HG03139 (cell line): Measurements from ENCODE around the gene FOXO3.

Source experiments
- ATAC-seq: cut with Tn5 transposase; IDR thresholded peaks from one replicate; pipeline ENCODE4 v1.9.1; 2021; ENCODE audit not compliant: unreplicated experiment

FOXO3 gene

DNA sequence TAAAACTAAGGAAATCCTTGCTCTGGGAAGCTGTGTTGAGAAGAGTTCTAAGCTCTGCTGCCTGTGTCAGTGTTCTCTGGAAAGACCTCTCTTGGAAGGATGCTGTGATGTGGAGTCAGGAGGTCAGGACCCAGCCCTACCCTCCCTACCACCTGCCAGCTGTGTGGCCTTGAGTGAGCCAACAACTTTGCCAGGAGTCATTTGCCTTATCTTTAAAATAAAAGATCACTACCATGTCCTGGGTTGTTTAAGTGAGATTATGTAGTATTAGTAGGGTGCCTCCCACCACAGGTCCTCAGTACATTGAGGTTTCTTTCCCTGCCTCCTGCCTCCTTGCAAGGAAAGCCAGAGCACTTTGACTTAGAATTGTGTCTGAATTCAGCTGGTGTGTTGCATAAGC lies 64.9 kb downstream of the FOXO3 start:
- no peak for ATAC-seq

DNA sequence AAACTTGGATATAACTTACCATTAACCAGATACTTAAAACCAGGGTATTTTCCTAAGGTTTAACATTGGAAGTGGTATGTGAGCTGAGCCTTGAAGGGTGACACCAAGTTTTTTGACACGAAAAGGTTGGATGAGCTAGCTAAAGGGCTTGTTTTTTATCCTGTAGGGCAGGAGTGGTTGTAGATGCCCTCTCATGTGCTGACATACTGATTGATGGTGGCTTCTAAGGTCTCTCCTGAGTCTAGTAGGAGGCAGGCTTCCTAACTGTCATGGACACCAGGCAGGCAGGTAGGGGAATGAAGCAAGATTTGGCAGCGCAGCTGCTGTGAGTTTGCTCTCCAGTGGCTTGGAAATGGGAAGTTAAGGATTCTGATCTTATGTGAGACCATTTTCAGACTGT lies 66.1 kb downstream of the FOXO3 start:
- no peak for ATAC-seq

DNA sequence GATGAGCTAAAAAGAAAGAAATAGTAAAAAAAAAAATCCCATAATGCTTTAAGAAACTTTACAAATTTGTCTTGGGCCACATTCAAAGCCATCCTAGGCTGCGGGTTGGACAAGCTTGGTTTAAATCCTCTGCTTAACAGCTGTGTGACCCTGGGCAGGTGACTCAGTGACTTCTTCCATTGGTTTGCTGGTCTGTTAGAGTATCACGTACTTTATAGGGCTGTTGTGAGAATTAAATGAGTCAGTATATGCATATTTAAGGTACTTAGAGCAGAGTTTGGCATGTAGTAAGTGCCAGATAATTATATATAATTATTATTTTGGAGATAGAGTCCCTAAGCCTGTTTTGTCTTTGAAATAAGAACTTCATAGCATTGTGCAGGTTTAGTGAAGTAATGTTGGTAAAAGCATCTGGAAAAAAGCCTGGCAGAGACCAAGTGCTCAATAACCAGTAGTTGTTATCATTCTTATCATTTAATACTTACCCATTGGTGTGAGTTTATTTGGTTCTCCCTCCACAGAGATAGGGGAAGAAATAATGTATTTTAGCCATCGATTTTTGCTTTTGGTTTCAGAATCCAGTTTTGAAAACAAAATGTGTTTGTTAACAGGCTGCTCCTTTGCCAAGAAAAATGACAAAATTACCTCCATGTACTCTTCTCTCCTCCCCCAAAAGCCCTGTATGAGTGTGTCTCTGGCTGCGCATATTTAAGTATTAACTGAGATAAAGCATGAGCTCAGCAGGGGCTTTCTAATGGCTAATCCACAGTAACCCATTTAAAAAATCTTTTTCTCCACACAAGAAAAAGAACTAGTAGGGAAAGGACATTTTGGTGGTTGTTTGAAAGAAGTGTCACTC lies 67.2 kb downstream of the FOXO3 start:
- no peak for ATAC-seq

DNA sequence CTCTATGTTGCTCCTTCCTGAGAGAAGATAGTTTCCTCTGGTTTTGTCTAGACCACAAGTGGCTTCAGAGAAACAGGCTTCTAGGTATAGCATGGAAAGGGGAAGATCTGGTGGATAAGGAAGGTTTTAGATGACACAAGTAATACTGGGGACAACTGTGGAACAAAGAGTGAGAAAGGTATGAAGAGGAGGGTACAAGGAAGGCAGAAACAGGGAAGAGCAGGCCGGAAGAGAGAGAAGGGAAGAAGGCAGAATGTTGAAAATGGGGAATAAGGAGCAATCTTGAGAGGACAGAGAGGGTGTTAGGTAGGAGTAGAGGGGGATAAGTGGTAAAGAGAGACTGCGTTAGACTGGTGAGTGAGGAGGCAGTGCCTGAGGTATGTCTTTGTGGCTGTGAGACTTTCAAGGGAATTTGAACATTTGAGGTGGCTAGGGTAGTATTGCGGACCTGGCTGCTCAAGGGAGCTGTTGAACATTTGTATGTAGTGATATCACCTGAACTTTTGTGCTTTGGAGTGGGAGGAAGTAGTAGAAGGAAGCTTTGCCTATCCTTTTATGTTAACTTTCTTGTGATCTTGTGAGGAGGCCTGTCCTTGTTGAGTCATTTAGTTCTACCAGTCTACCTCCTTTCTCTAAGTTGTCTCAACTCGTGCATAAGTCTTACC lies 69.5 kb downstream of the FOXO3 start:
- ATAC-seq, result no peak

DNA sequence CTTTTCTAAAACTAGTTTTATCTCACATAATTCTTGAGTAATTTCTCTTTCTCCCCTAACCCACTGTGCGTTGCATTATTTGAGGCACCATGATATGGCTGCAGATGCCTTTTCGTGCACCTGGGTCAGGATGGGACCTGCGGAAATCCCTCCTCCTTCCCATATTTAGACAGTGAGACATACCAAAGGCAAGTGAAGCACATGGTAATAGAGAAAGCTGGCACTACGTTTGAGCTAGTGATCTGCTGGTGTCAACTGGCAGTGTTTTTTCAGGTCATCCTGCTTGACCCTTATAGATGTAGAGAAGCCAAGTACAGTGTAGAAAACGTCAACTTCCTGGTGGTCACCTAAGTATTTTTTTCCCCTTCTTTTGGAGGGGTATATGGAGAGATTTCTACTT lies 71.7 kb downstream of the FOXO3 start:
- no peak for ATAC-seq

DNA sequence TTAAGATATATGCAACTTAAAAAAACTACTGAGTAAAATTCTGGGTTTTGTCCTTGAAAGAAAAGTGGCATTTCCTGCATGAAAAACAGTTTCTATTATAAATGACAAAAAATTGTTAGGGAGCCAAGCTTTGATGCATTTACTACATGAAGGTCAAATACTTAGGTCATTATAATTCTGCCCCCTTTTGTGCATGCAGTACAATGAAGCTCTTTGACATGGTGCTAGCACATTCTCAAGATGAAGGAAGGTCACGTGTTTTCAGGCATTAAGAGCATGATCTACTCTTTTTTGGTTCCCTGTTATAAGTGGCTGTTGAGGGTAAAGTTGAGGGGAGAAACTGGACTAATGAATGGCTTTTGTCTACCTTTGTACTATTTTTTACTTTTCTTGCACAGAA lies 72.7 kb downstream of the FOXO3 start:
- ATAC-seq, result no peak

DNA sequence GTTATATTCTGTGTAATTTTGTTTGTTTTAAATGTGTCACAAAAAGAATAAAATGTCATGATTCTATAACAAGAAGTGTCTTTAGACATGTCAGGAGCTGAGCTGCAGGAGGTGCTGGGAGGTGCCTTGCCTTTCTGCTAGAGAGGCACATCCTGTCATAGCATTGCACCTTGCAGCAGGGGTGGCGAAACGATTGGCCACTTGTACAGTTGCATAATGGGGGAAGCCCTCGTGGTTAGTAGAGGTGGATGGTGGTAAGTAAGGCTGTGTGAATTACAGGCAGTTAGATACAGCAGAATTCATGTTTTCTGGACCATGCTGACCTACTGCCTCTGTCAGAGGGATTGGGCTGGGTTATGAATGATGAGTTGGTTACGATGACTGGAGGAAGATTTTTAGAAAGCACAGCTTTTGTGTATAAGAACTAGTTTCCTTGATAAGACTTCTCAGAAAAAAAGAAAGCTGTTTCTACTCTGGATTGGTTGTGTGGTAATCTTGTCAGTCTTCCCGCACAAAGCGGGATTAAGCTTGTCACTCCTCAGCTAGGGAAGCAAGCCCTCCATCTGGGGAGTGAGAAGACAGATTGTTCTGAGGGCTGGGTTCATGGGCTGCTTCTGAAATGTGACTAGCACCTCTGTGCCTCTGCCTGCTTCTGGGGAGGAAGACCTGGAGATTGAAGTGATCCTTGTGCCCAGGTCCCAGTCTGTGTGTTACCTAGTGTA lies 74.9 kb downstream of the FOXO3 start:
- ATAC-seq, result no peak

DNA sequence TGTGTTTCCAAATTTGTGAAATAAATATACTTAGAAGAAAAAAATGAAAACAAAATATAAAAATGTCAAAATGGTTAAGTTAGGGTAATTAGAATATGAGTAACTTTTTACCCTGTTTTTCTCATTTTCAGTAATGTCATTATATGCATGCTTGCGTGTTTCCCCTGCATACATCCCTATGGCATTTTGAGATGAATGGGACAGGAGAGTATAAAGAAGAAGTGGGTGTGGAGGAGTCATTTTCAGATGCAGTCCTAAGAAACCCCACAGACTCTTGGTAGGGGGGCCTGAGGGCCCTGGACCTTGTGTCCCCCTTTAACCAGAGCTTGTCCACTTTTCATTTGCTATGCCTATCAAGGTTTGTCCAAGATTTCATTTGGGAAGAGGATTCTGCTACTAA lies 77.2 kb downstream of the FOXO3 start:
- ATAC-seq, result no peak

DNA sequence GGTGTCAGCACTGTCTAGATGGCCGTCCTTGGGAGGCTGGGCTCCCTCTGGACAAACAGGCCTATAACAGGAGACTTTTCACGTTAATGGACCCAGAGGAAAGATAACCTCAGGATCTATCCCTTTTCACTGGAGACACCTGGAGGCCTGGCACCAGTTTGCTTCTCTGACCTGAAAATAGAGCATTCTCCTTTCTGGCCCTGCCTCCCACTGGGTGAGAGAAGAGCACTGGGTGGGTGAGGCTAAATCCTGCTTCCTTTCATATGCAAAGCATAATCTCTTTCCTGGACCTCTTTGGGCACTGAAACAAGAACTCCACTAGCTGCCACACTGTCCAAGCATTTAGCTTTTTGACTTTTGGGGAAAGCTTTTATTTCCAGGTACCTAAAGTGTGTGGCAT lies 78.3 kb downstream of the FOXO3 start:
- ATAC-seq, result no peak

DNA sequence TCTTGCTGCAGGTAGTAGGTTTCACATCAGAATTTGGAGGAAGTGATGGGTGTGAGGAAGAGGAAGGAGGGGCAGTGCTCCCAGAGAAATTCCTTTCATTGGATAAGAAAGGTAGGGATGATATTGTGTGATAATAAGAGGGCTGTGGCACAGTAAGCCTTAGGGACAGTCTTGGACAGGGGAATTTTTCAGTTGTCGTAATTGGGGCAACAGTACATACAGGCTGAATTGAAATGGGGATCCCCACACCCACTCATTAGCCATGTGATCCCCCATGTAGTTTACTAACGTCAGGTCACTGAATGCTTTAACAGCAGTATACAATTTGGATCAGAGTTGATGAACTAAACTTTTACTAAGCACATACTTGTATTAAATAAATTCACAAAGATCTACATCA lies 79.4 kb downstream of the FOXO3 start:
- ATAC-seq, result no peak

DNA sequence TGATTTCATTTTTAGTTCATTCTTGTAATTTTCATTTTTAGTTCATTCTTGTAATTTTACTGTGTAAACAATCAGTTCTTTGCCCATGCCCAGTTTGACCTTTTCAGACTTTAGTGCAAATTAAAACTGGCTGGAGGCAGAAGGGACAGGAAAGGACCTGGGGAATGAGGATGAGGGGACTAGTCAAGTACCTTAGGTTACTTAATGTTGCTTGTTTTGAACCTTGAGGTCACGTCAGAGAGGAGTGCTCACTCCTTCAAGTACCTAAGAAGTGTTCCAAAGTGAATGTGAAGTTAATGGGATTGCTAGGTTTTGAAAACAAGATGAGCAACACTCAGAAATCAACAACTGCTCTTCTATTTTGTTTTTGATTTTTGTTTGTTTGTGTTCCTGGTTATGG lies 82.5 kb downstream of the FOXO3 start:
- ATAC-seq, result no peak

DNA sequence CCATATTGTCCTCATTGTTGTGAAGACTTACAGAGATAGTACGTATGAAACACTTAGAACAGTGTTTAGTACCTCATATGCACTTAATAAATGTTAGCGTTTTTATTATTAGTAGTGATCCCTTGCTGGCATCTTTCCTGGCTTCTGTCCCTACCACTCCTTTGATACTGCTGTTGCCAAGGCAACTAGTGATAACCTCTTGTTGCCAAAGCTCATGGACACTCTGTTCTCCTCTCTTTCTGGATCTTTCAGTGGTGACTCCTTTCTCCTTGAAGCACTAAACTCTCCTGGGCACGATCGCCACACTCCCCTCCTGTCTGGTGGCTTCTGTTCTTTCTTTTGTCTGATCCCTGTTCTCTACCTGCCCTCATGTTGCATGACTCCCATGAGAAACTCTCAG lies 83.5 kb downstream of the FOXO3 start:
- ATAC-seq, result no peak

DNA sequence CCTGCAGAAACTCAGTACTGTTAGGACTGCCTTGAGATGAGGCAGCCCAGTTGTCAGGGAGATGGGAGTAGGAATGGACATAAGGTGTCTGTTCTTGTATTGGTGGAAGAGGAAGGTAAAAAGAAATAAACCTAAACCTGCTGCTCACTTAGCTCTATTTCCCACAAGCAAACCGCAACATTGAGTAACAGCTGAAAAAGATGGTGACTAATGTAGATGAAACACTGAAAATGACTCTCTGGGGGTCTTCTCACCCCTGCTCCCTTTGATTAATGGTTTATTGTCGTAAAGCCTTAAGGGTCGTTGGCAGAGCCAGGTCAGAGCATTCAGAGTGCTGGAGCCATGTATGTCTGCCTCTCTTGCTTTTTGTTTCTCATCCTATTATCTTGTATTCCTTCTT lies 87.5 kb downstream of the FOXO3 start:
- no peak for ATAC-seq

DNA sequence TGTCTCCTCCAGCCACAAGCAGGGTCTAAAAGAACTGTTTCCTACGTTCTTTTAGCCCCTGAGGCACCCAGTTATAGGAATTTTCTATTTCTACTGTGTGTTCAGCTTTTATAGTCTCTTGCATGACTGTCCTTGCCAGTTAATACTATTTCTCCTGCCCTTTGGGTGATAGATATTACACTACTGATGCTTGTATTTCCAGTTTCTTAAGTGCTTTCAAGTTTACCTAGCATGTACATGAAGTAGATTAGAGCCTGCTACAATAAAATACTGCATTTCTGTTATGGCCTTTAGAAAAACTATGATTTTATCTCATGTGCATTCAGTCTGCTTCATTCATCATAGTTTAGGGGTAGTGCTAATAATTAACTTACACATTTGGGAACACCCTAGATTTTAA lies 89.6 kb downstream of the FOXO3 start:
- no peak for ATAC-seq

DNA sequence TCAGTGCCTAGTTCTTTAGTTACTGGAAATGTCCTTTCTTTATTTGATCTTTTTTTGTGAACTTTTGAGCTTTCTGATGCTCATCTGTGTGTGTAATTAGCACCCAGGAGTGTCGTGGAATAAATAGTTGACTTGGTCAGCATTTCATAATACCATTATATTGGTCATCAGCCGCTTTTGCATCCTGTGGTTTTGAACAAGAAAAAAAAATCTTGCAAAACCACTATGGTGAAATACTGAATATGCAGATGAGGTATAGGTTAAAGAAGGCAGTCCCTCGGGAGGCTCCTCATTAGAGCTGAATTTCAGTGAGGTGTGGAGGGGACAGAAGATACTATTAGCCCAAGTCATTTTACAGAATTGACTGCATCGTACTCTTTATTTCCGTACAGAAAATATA lies 90.1 kb downstream of the FOXO3 start:
- no peak for ATAC-seq

DNA sequence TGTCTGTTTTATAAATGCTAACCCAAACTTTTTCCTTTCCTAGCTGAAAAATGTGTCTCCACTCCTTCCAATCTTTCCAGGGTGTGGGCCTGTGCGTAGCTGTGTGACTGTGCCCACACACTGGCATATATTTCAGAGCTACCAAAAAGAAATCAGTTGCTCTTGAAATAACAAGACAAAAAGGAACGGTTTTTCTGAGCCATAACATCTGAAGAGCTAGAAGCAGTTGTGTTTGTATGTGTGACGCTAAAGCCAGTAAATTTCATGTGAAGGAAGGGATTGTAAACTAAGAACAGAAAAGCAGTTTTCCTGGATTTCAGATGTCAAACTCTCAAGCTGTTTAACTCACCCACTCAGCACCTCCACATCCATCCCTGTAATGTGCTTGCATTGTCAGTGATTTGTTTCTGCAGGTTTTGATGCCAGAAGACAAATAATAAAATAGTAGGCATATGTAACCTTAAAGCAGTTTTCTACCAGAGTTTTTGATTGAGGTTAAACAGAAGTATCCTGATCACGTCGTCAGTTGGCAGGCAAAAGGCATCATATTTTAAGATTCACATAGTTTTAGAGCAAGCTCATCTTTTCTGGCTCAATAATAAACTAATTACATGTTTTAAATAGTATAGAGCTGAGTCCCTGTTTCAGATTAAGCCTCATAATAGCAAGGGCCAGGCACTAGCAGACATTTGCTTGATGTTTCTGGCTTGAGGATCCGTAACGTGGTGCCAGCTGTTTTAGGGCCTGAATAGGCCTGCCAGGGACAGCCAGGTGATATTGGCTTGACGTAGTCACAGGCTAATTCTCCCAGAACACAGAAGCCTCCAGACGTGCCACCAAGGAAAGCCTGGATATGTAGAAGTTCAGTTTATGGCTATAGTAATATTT lies 90.9 kb downstream of the FOXO3 start:
- no peak for ATAC-seq

DNA sequence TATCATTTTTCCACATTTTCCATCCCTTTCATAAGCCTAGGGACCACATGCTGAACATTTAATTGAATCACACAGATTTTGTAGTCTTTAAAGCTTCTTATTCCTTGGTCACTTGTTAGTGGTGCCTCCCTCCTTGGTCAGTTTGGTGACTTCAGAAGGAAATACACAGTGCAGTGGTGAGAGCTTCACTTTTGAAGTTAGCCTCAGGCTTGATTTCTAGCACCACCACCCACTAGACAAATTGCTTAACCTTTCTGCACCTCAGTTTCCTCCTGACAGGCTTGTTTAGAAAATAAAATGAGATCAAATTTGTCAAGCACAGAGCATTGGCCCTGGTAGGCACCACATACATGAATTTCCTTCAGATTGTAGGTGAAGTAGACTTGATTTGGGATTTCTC lies 91.7 kb downstream of the FOXO3 start:
- no peak for ATAC-seq

DNA sequence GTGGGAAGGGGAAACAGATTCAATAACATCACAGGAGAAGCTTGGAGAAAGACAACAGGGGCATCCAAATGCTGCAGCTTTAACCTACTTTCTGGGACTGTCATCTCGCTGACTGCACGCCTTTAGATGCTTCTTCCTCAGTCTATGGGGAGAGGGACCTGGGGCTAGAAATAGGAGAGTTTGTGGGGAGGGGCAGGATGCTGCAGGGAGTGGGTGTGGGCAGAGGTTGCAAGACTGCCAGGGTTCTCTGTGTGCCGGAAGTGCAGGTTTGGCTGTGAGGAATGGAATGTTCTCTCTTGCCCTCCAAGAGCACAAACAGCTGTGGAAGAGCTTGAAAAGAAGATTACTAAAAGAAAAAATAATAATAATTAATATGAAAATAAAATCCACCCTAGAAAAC lies 93.2 kb downstream of the FOXO3 start:
- ATAC-seq, result no peak

DNA sequence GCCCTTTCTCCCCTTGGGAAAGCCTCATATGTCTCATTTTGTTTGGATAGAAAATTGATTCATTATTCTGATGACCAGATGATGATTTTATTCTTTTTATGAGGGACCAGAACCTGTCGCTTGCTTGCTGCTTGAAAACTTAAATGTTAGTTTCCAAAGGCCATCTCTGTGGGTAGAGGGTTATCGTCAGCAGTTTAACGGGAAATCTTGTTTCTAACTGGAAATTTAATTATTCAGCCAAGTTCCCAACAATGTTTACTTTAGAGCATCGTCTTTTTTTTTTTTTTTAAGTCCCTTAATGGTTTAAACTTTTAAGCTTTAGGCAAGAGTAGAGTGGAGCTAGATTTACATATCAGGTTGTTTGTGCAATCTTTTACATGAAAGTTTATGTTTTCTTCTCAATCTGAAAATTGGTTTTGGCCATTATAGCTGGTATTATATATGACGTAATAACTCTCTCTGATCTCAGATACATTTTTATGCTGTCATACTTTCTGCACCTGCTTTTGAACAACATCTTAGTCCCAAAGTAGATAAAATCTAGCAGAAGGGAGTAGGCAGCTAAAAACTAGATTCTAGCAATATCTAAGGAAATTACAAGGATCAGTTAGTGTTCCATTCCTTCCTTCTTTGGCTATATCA lies 93.9 kb downstream of the FOXO3 start:
- ATAC-seq, result no peak

DNA sequence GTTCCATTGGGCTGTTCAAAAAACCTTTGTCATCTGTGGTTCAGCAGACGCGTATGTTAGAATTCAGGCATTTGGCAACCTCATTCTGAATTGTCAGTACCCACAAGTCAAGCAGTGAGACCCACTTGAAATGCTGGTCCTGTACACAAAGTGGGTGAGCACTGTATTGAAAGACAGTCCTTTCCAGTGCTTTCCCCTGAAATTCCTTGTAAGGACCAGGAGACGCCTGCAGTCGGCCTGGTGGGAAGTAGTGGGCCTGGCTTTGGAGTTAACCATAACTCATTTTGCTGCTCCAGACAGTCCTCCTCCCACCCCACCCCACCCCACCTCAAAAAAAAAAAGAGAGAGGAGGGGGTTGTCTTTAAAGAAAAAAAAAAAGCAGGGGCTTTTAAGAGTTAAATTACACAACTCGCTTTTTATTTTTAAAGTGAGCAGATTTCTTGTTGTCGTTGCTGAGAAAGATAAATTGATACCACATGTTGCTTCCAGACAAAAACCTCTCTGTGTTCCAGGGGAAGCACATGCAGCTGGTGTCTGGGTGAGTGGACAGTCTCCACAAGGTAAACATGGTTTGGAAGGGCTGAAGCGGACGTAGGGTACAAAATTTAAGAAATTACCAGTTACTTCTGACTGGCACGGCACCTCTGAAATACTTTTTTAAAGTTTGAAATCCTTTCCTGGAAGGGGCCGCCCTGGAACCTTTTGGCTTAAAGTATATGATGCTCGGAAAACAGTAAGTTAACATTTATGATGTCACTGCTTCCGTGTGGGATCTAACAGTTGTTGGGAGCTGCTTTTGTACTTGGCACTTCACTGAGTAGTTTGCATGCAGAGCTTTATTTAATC lies 95.3 kb downstream of the FOXO3 start:
- ATAC-seq, result no peak
